Vagina (tissue), 2 donors: Measurements from ENCODE around the gene ZMAT3. TPM values are rescaled to one million over a fixed set of nuclear protein-coding genes. Genes with fewer than 3 reads are reported as not detected.
A peak's percentile ranks its signal among the peaks of the same experiment; 100 is the strongest.

ENCODE experiments used
- DNase-seq, 2 donors: peaks; one replicate each; pipeline ENCODE4 v3.0.0-alpha.2; 2017; ENCODE audit errors: extremely low spot score in 2 of 2
- H3K27ac ChIP-seq: fragments of 200-600 bp; sonication (generic); one replicate; pipeline ENCODE4 v1.5.1; 2019
- H3K27me3 ChIP-seq: fragments of 200-600 bp; sonication (generic); one replicate; pipeline ENCODE4 v1.5.1; 2019
- H3K36me3 ChIP-seq, 2 donors: fragments of 200-600 bp; sonication (generic); one replicate each; pipeline ENCODE4 v1.5.1; 2017 to 2019
- H3K4me1 ChIP-seq: fragments of 200-600 bp; sonication (generic); one replicate; pipeline ENCODE4 v1.5.1; 2019
- H3K4me3 ChIP-seq, 2 donors: fragments of 200-600 bp; sonication (generic); 1 replicate in 1 of 2; 2 replicates in 1 of 2; pipeline ENCODE4 v1.5.1; 2016 to 2019
- H3K9me3 ChIP-seq: fragments of 200-600 bp; sonication (generic); one replicate; pipeline ENCODE4 v1.5.1; 2019
- POLR2A ChIP-seq, 2 donors: fragments of 450-650 bp; IDR thresholded peaks; one replicate each; pipeline ENCODE4 v1.6.1; 2017; ENCODE audit warnings: antibody characterized with exemption in 2 of 2, mild to moderate bottlenecking in 2 of 2, moderate library complexity in 2 of 2
- POLR2AphosphoS5 ChIP-seq, 2 donors: sonication (generic); formaldehyde crosslinking; IDR thresholded peaks; one replicate each; pipeline ENCODE4 v1.9.0; 2017; ENCODE audit warnings: antibody characterized with exemption in 2 of 2, mild to moderate bottlenecking in 2 of 2, low read depth in 1 of 2; ENCODE audit not compliant: insufficient read depth in 1 of 2
- intact Hi-C: fragments of 100-400 bp; cut with DNase I; formaldehyde crosslinking; loops from one replicate; pipeline ENCODE4 v1.15.1; 2023
- total RNA-seq: library from RNA; depleted of rRNA; stranded (reverse); fragments of >200 nt; gene quantifications from one replicate; pipeline ENCODE4 v1.2.3, GENCODE V29; 2016
- TF ChIP-seq, protein P1 (sequence below), 3 experiments: fragments of 450-650 bp in 2 of 3; fragments of 200-600 bp in 1 of 3; sonication (generic) in 1 of 3; IDR thresholded peaks; one replicate each; pipeline ENCODE4 v1.5.1; 2017 to 2019; ENCODE audit warnings: antibody characterized with exemption in 3 of 3, mild to moderate bottlenecking in 2 of 3, moderate library complexity in 2 of 3

Gene ZMAT3
- total RNA-seq, 1 donor from 2014 or later: 9.6 TPM

DNA sequence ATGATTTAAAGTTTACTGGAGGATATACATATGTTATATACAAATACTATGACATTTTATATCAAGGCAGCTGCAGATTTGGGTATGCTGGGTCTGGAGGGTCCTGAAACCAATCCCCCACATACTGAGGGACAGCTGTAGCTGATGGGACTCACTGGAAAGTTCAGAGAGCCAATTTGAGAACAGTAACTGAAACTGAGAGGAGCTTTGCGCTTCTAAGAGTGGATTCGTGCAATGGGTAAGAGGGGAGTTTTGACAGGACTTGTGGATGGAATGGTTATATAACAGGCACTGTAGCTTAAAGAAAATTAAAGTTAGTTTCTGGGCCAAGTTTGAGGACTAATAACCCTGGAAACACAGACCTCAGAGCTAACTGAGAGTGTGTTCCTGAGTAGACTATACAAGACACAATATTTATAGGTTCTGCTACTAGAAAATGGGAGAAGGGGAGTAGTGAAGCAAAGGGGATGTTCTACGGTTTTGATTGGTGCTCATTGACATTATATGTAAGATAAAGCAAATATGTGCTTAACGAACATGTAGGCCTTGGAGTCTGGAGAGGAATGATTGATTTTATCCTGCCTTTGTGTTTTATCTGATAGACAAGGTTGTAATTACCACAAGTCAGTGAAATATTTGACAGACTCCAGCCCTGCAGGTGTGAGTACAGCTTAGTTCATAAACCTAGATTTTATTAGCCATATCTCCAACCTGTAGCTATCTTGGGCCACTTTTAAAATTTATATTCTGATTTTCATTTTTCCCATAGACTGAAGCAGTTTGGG is 4.8 kb upstream of the ZMAT3 start:
- H3K9me3 ChIP-seq: no peaks in the 10 kb centered on the region
- intact Hi-C loops: no loop called here
- H3K4me3 ChIP-seq: no peak overlapping the region
- H3K27me3 ChIP-seq: no peaks in the 10 kb centered on the region
- no peak overlapping the region for H3K27ac ChIP-seq
- H3K36me3 ChIP-seq: no peaks in the 10 kb centered on the region
- no peak for TF ChIP-seq POLR2AphosphoS5 (IDR thresholded peaks at IDR 0.05; ENCODE audit: insufficient read depth in 1 of 2, low read depth in 1 of 2)
- no peak for TF ChIP-seq POLR2A (IDR thresholded peaks at IDR 0.05)
- TF ChIP-seq, protein P1, sequence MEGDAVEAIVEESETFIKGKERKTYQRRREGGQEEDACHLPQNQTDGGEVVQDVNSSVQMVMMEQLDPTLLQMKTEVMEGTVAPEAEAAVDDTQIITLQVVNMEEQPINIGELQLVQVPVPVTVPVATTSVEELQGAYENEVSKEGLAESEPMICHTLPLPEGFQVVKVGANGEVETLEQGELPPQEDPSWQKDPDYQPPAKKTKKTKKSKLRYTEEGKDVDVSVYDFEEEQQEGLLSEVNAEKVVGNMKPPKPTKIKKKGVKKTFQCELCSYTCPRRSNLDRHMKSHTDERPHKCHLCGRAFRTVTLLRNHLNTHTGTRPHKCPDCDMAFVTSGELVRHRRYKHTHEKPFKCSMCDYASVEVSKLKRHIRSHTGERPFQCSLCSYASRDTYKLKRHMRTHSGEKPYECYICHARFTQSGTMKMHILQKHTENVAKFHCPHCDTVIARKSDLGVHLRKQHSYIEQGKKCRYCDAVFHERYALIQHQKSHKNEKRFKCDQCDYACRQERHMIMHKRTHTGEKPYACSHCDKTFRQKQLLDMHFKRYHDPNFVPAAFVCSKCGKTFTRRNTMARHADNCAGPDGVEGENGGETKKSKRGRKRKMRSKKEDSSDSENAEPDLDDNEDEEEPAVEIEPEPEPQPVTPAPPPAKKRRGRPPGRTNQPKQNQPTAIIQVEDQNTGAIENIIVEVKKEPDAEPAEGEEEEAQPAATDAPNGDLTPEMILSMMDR (IDR thresholded peaks at IDR 0.05): no peak
- no peak for DNase-seq
- no peaks in the 10 kb centered on the region for H3K4me1 ChIP-seq

DNA sequence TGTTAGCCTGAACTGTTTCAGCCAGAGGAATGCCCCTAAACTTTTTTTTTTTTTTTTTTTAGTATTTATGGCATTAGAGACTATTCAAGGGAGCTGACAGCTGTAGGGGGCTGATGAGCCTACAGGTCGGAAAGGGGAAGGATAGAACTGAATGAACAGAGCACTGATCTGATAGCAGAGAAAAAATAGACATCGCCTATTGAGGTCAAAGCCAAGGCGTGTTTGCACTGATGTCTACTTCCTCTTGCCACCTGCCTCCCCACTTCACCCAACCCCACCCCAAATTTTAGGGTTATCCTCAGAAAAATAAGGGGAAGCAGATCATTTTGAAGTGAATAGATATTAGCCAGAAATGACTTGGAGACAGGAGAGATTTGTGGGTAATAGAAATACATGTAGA is 3.0 kb upstream of the ZMAT3 start:
- H3K27ac ChIP-seq: no peak overlapping the region
- DNase-seq: no peak
- H3K9me3 ChIP-seq: no peaks in the 10 kb centered on the region
- TF ChIP-seq POLR2AphosphoS5 (IDR thresholded peaks at IDR 0.05; ENCODE audit: insufficient read depth in 1 of 2, low read depth in 1 of 2): no peak
- intact Hi-C loops: loop anchor here (5.0 kb wide), 1 partner anchor 578 kb away; the partner anchor contains the start of gene USP13
- no peaks in the 10 kb centered on the region for H3K36me3 ChIP-seq
- no peaks in the 10 kb centered on the region for H3K27me3 ChIP-seq
- peaks cover 11% of the 10 kb centered on the region for H3K4me1 ChIP-seq
- H3K4me3 ChIP-seq: no peak overlapping the region

DNA sequence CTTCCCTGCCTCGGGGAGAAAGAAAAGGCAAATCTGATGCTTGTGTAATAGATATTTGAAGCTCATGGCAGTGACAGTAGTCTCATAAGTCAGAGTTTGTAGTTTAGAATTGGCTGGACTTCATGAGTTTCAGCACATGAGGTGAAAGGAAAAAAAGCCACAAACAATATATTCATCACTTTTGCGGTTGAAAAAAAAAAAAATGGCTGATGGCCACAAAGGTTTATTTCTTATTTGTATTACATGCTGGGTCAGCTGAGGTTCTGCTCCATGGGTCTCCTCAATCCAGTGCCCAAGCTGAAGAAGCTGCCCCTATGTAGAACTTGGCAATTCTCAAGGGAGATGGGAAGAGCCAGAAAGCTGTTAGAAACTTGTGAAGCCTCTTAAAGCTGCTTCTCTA is 2.2 kb upstream of the ZMAT3 start:
- TF ChIP-seq, protein P1 (IDR thresholded peaks at IDR 0.05): no peak
- no peak for TF ChIP-seq POLR2A (IDR thresholded peaks at IDR 0.05)
- TF ChIP-seq POLR2AphosphoS5 (IDR thresholded peaks at IDR 0.05; ENCODE audit: insufficient read depth in 1 of 2, low read depth in 1 of 2): no peak
- no peak overlapping the region for H3K4me3 ChIP-seq
- no peaks in the 10 kb centered on the region for H3K36me3 ChIP-seq
- H3K27me3 ChIP-seq: no peaks in the 10 kb centered on the region
- no peak overlapping the region for H3K27ac ChIP-seq
- H3K4me1 ChIP-seq: peaks cover 11% of the 10 kb centered on the region
- intact Hi-C loops: loop anchor here (5.0 kb wide), 1 partner anchor 578 kb away; the partner anchor contains the start of gene USP13
- no peaks in the 10 kb centered on the region for H3K9me3 ChIP-seq
- no peak for DNase-seq

DNA sequence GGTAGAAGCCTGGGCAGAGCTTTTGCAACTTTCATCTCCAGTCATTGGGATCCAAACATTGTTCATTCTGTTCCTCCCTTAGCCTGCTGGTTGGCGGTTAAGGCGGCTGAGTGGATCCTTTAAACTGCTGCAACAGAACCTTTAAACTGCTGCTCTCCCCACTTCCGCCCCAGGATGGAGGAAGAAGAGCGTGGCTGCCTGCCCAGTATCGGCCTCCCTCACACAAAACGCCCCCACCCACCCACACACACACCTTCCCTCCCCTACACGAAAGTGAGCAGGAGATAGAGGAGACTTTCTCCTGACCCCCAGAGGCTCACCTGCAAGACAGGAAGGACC is 460 bp upstream of the ZMAT3 start:
- no peak for DNase-seq
- TF ChIP-seq, protein P1 (IDR thresholded peaks at IDR 0.05): no peak
- no peak for TF ChIP-seq POLR2A (IDR thresholded peaks at IDR 0.05)
- TF ChIP-seq POLR2AphosphoS5 (IDR thresholded peaks at IDR 0.05; ENCODE audit: insufficient read depth in 1 of 2, low read depth in 1 of 2): no peak
- Histone ChIP-seq H3K4me1 (peaks cover 21% of the 10 kb centered on the region), H3K36me3 (peaks cover 0 to 3% of the 10 kb centered on the region in 2 donors), H3K27ac (peak overlapping the region; percentile 79), H3K27me3 (no peaks in the 10 kb centered on the region), H3K4me3 (peak overlapping the region; percentile 66 to 92), H3K9me3 (no peaks in the 10 kb centered on the region)
- intact Hi-C loops: loop anchor here (5.0 kb wide), 1 partner anchor 580 kb away; the partner anchor contains the start of gene USP13

DNA sequence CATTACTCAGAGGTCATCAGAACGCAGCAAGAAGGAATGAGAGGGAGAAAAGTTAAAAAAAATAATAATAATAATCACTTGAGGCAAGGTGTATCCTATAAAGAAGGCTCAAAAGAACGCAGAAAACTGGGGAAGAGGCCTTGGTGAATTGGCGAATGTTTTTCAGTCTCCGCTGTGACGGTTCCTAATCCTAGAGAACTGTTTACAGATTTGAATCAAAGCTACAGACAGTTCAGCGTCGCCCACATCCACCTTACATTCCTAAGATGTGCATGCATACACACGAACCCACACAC is 634 bp downstream of the ZMAT3 start:
- Histone ChIP-seq H3K4me1 (peaks cover 21% of the 10 kb centered on the region), H3K36me3 (peaks cover 0 to 14% of the 10 kb centered on the region in 2 donors), H3K27me3 (no peaks in the 10 kb centered on the region), H3K4me3 (peak overlapping the region; percentile 66 to 92), H3K9me3 (no peaks in the 10 kb centered on the region), H3K27ac (peak overlapping the region; percentile 79)
- intact Hi-C loops: loop anchor here (5.0 kb wide), 1 partner anchor 581 kb away; the partner anchor contains the start of gene USP13
- DNase-seq: no peak
- TF ChIP-seq, protein P1 (IDR thresholded peaks at IDR 0.05): no peak
- no peak for TF ChIP-seq POLR2A (IDR thresholded peaks at IDR 0.05)
- TF ChIP-seq POLR2AphosphoS5 (IDR thresholded peaks at IDR 0.05; ENCODE audit: insufficient read depth in 1 of 2, low read depth in 1 of 2): no peak
